NB4 (cell line): Measurements from ENCODE around the gene B3GAT1.

Experiments
- DNase-seq: peaks from one replicate; pipeline ENCODE4 v3.0.0; 2010; ENCODE audit warnings: low read depth
- H3K4me3 ChIP-seq: one replicate; pipeline ENCODE4 v1.5.1; 2011; ENCODE audit warnings: mild to moderate bottlenecking, low read depth, low read length, moderate library complexity
- MAX ChIP-seq: IDR thresholded peaks from 2 replicates; pipeline ENCODE4 v1.6.1; 2011; ENCODE audit warnings: low read depth, low read length
- MYC ChIP-seq: IDR thresholded peaks from 2 replicates; pipeline ENCODE4 v1.6.1; 2011; ENCODE audit warnings: low read depth, low read length
- POLR2A ChIP-seq: IDR thresholded peaks from 2 replicates; pipeline ENCODE4 v1.6.1; 2011; ENCODE audit warnings: mild to moderate bottlenecking; ENCODE audit not compliant: insufficient read length; ENCODE audit errors: extremely low read depth
- TF ChIP-seq, protein P1 (sequence below): IDR thresholded peaks from one replicate; pipeline ENCODE4 v1.5.1; 2012; ENCODE audit warnings: low read depth, low read length

Gene B3GAT1

DNA sequence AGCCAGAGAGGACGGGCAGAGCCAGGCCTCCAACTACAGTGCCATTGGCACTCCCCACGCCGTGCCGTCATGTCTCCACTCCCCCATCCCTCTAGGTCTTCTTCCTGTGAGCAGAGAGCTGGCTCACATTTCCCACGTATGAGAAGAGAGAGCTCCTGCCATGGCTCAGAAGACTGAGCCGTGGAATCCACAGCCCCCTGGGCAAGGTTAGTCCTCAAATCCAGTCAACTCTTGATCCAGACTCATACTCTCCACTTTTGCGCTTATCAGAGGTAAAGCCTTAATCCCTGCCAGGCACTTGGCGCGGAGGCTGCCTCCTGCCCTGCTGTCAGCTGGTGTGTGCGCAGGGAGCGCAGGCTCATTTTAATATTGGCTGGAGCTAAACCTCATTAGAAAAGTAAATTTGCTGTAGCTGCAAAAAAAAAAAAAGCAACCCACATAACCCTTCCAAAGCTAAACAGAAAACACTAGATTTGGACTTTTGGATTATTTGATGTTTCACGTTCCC is 4.7 kb downstream of the B3GAT1 start:
- TF ChIP-seq POLR2A (no peak), MAX (no peak), MYC (no peak)
- TF ChIP-seq, protein P1, sequence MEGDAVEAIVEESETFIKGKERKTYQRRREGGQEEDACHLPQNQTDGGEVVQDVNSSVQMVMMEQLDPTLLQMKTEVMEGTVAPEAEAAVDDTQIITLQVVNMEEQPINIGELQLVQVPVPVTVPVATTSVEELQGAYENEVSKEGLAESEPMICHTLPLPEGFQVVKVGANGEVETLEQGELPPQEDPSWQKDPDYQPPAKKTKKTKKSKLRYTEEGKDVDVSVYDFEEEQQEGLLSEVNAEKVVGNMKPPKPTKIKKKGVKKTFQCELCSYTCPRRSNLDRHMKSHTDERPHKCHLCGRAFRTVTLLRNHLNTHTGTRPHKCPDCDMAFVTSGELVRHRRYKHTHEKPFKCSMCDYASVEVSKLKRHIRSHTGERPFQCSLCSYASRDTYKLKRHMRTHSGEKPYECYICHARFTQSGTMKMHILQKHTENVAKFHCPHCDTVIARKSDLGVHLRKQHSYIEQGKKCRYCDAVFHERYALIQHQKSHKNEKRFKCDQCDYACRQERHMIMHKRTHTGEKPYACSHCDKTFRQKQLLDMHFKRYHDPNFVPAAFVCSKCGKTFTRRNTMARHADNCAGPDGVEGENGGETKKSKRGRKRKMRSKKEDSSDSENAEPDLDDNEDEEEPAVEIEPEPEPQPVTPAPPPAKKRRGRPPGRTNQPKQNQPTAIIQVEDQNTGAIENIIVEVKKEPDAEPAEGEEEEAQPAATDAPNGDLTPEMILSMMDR = no peak
- no peak overlapping the region for H3K4me3 ChIP-seq
- no peak for DNase-seq

DNA sequence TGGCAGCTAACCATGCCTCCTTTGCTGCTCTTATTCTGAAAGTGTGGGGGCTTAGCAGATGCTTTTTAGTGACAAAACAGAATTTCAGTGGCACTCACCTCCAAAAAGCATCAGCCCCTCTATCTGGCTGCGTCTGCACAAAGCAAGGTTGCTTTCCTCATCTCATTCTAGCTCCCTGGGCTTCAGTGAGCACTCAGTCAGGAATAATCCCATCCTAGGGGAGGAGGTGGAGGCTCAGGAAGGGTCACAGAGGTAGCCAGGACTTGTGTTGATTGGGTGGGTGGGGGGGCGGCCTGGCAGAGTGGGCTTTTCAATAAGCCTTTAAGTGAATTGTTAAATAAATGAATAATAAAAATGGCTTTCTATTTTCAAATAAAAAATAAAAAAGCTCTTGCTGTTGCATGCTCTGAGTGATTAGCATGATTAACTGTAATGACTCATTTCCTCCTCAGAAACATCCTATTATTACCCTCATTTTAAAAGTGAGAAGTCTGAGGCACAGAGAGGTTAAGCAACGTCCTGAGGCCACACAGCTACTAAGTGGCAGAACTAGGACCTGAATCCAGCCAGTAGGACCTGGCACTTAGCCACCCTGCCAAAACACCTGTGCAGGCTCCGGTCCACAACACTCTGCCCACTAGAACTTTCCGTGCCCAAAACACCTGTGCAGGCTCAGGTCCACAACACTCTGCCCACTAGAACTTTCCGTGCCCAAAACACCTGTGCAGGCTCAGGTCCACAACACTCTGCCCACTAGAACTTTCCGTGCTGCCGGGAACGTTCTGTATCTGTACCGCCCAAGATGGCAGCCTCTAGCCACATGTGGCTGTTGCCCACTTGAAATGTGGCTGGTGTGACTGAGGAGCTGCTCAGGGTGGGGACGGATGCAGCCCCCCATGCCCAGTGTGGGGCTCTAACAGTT is 5.5 kb downstream of the B3GAT1 start:
- TF ChIP-seq MAX = no peak
- no peak for TF ChIP-seq MYC
- no peak for TF ChIP-seq POLR2A
- TF ChIP-seq, protein P1 = no peak
- DNase-seq = no peak
- H3K4me3 ChIP-seq = no peak overlapping the region

- TF ChIP-seq MYC = no peak
- no peak for TF ChIP-seq MAX
- TF ChIP-seq, protein P1 = no peak
- no peak for TF ChIP-seq POLR2A
- H3K4me3 ChIP-seq = no peak overlapping the region
- no peak for DNase-seq
These were observed 6.2 kb downstream of the B3GAT1 start for GRCh38 chr11:134405841-134406240.

- DNase-seq = no peak
- TF ChIP-seq, protein P1 = no peak
- no peak for TF ChIP-seq MAX
- TF ChIP-seq POLR2A = no peak
- no peak for TF ChIP-seq MYC
- no peak overlapping the region for H3K4me3 ChIP-seq
These were observed 6.6 kb downstream of the B3GAT1 start for GRCh38 chr11:134405436-134405835.

DNA sequence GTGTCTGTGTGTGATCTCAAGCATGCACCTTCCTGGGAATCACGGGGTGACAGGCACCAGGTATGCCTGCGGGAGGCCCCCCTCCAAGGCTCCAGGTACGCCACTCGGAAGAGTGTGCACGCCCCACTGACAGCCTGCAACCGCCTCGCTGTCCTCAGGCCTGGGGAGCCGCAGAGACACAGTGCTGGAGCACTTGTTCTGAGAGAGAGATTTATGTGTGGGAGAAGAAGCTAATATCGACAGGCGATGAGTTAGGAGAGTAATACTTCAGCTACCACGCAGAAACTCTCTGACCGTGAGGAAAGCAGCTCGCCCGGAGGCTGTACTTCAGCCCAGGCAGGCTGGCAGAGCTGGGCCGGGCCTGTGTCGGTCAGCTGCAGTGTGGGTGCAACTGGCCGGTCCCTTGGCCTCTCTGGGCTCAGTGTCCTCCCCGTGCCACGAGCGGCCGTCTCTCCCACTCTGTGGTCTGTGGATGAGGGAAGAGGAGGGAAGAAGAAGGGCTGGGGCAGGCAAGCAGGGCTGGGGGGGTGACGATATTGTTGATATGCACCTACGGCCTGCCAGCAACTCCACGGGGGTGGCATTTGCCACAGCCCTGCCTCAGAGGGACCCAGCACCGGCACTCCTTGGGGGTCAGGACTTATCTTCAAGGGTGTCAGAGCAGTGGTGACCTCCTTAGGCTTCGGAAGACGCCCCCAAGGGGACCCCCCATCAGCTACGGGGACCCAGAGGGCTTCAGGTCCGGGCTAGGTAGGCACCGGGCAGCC is 7.3 kb downstream of the B3GAT1 start:
- no peak overlapping the region for H3K4me3 ChIP-seq
- no peak for DNase-seq
- TF ChIP-seq POLR2A = no peak
- TF ChIP-seq, protein P1 = no peak
- no peak for TF ChIP-seq MYC
- TF ChIP-seq MAX = no peak
